Common myeloid progenitor, CD34-positive (primary cell): ENCODE measurements around the gene INAVA.

Source experiments
- CTCF ChIA-PET: fragments of 350-600 bp; sonication (Branson Sonifier 250); formaldehyde crosslinking; loops from one replicate; lab custom pipeline; 2021; ENCODE audit warnings: antibody characterized with exemption; lab: Charles Lee
- POLR2A ChIA-PET: fragments of 350-600 bp; sonication (Branson Sonifier 250); formaldehyde crosslinking; loops from one replicate; lab custom pipeline; 2021; ENCODE audit warnings: antibody characterized with exemption; lab: Charles Lee
- DNase-seq, 3 donors: peaks; one replicate each; pipeline versions ENCODE4 v3.0.0 to v3.0.0-alpha.2; 2013
- H3K27ac ChIP-seq, 2 experiments: 1 replicate in 1 of 2; 2 replicates in 1 of 2; pipeline ENCODE4 v1.7.0; 2013; ENCODE audit warnings: inconsistent platforms in 2 of 2, low read length in 2 of 2, mild to moderate bottlenecking in 2 of 2, low read depth in 1 of 2, moderate library complexity in 1 of 2; ENCODE audit not compliant: severe bottlenecking in 2 of 2, insufficient read depth in 1 of 2, poor library complexity in 1 of 2
- H3K27me3 ChIP-seq, 5 experiments: replicated peaks in 2 of 5; 1 replicate in 3 of 5; 2 replicates in 2 of 5; pipeline versions ENCODE4 v1.6.1 to v1.7.0; 2013; ENCODE audit warnings: low read length in 4 of 5, mild to moderate bottlenecking in 2 of 5, moderate library complexity in 2 of 5, inconsistent platforms in 1 of 5; ENCODE audit not compliant: insufficient read depth in 5 of 5, control insufficient read depth in 4 of 5
- H3K36me3 ChIP-seq, 4 experiments: 1 replicate in 2 of 4; 2 replicates in 2 of 4; pipeline versions ENCODE4 v1.6.1 to v1.7.0; 2013; ENCODE audit warnings: low read length in 3 of 4, control low read depth in 1 of 4, mild to moderate bottlenecking in 1 of 4; ENCODE audit not compliant: control insufficient read depth in 4 of 4, insufficient read depth in 4 of 4
- H3K4me1 ChIP-seq, 4 experiments: 1 replicate in 3 of 4; 2 replicates in 1 of 4; pipeline versions ENCODE4 v1.6.1 to v1.7.1; 2013; ENCODE audit warnings: low read length in 3 of 4, mild to moderate bottlenecking in 3 of 4, control low read depth in 1 of 4, inconsistent platforms in 1 of 4, moderate library complexity in 1 of 4; ENCODE audit not compliant: control insufficient read depth in 4 of 4, insufficient read depth in 4 of 4; ENCODE audit errors: control extremely low read depth in 1 of 4
- H3K4me3 ChIP-seq, 7 experiments: 1 replicate in 4 of 7; 2 replicates in 3 of 7; pipeline versions ENCODE4 v1.5.1 to v1.7.0; 2013; ENCODE audit warnings: mild to moderate bottlenecking in 7 of 7, low read length in 6 of 7, moderate library complexity in 6 of 7, inconsistent platforms in 2 of 7, low read depth in 2 of 7, control low read depth in 1 of 7; ENCODE audit not compliant: insufficient read depth in 4 of 7, control insufficient read depth in 1 of 7; ENCODE audit errors: extremely low read depth in 1 of 7
- H3K9me3 ChIP-seq, 5 experiments: 1 replicate in 4 of 5; 2 replicates in 1 of 5; pipeline versions ENCODE4 v1.6.1 to v1.7.1; 2013; ENCODE audit warnings: low read length in 4 of 5, mild to moderate bottlenecking in 2 of 5, inconsistent platforms in 1 of 5, low read depth in 1 of 5, moderate library complexity in 1 of 5; ENCODE audit not compliant: control insufficient read depth in 4 of 5, insufficient read depth in 2 of 5; ENCODE audit errors: control extremely low read depth in 1 of 5
- WGBS: methylation state at CpG from one replicate; pipeline ENCODE4 v1.1.5; 2013; ENCODE audit not compliant: insufficient coverage; 5-methylcytosine and 5-hydroxymethylcytosine counted together

The INAVA gene

GRCh38 chr1:200896531-200897196, 2.0 kb downstream of the INAVA start:
- peaks cover 0 to 42% (median 11%) of the 10 kb centered on the region in 4 experiments for H3K4me1 ChIP-seq
- ChIA-PET CTCF (no interaction called here), POLR2A (no interaction called here)
- peaks cover 0 to 35% (median 12%) of the 10 kb centered on the region in 5 experiments for H3K27me3 ChIP-seq
- H3K36me3 ChIP-seq = no peaks in the 10 kb centered on the region
- DNase-seq = no peak
- no peak overlapping the region for H3K4me3 ChIP-seq
- H3K9me3 ChIP-seq = no peaks in the 10 kb centered on the region
- H3K27ac ChIP-seq = no peak overlapping the region
- 98% methylated on average over 7 of the region's 10 CpGs for WGBS

GRCh38 chr1:200897259-200897658, 2.6 kb downstream of the INAVA start:
- POLR2A ChIA-PET = no interaction called here
- 100% methylated on average over 5 of the region's 5 CpGs for WGBS
- H3K4me1 ChIP-seq = peaks cover 0 to 36% (median 7%) of the 10 kb centered on the region in 4 experiments

GRCh38 chr1:200899015-200899386, 4.3 kb downstream of the INAVA start:
- Histone ChIP-seq H3K9me3 (no peaks in the 10 kb centered on the region), H3K4me1 (peaks cover 0 to 37% (median 7%) of the 10 kb centered on the region in 4 experiments), H3K27me3 (peaks cover 0 to 13% (median 0%) of the 10 kb centered on the region in 5 experiments), H3K36me3 (no peaks in the 10 kb centered on the region), H3K4me3 (no peak overlapping the region), H3K27ac (no peak overlapping the region)
- POLR2A ChIA-PET = no interaction called here
- WGBS = no CpG with 5 or more reads among the region's 3 CpGs
- no peak for DNase-seq
- CTCF ChIA-PET = no interaction called here

More at GRCh38 chr1:200897259-200897658, 2.6 kb downstream of the INAVA start:
- Histone ChIP-seq H3K36me3 (no peaks in the 10 kb centered on the region), H3K27me3 (peaks cover 0 to 29% (median 9%) of the 10 kb centered on the region in 5 experiments), H3K27ac (no peak overlapping the region), H3K4me3 (no peak overlapping the region), H3K9me3 (no peaks in the 10 kb centered on the region)
- CTCF ChIA-PET = no interaction called here
- DNase-seq = no peak

- Histone ChIP-seq H3K36me3 (no peaks in the 10 kb centered on the region), H3K9me3 (no peaks in the 10 kb centered on the region), H3K27me3 (peaks cover 0 to 8% (median 0%) of the 10 kb centered on the region in 5 experiments), H3K27ac (no peak overlapping the region), H3K4me1 (peaks cover 0 to 37% (median 7%) of the 10 kb centered on the region in 4 experiments), H3K4me3 (no peak overlapping the region)
- ChIA-PET CTCF (interaction anchor here (1.4 to 2.0 kb wide), 2 partner anchors 8 to 11 kb away, joined by 4 to 10 read pairs; no protein-coding TSS in a partner anchor), POLR2A (no interaction called here)
- no peak for DNase-seq
- WGBS = 87% methylated on average over 10 of the region's 10 CpGs
These were observed 4.8 kb downstream of the INAVA start for GRCh38 chr1:200899451-200899915.

GRCh38 chr1:200899954-200900867, 5.5 kb downstream of the INAVA start:
- ChIA-PET CTCF (interaction anchor here (0.6 to 2.0 kb wide), 3 partner anchors 9 to 1671 kb away, joined by 3 to 10 read pairs (median 4); no protein-coding TSS in a partner anchor), POLR2A (no interaction called here)
- 96% methylated on average over 14 of the region's 16 CpGs for WGBS
- Histone ChIP-seq H3K4me1 (peaks cover 0 to 37% (median 7%) of the 10 kb centered on the region in 4 experiments), H3K9me3 (no peaks in the 10 kb centered on the region), H3K27ac (no peak overlapping the region), H3K36me3 (no peaks in the 10 kb centered on the region), H3K4me3 (no peak overlapping the region), H3K27me3 (peaks cover 0 to 4% (median 0%) of the 10 kb centered on the region in 5 experiments)
- no peak for DNase-seq

- no peak for DNase-seq
These were observed 6.2 kb downstream of the INAVA start for GRCh38 chr1:200900877-200901276.

More at GRCh38 chr1:200900877-200901276, 6.2 kb downstream of the INAVA start:
- no peaks in the 10 kb centered on the region for H3K27me3 ChIP-seq
- no peaks in the 10 kb centered on the region for H3K36me3 ChIP-seq
- WGBS = 95% methylated on average over 16 of the region's 17 CpGs
- ChIA-PET CTCF (interaction anchor here (1.4 to 2.0 kb wide), 2 partner anchors 9 to 12 kb away, joined by 4 to 10 read pairs; no protein-coding TSS in a partner anchor), POLR2A (no interaction called here)
- no peaks in the 10 kb centered on the region for H3K9me3 ChIP-seq
- H3K27ac ChIP-seq = no peak overlapping the region
- H3K4me1 ChIP-seq = peaks cover 0 to 36% (median 5%) of the 10 kb centered on the region in 4 experiments
- H3K4me3 ChIP-seq = no peak overlapping the region
